ENCODE data around the gene LEMD1.

- TF ChIP-seq CTCF (IDR thresholded peaks at IDR 0.05) (no peak), POLR2AphosphoS5 (IDR thresholded peaks at IDR 0.05; ENCODE audit: insufficient read depth in 1 of 2, low read depth in 1 of 2) (no peak), POLR2A (IDR thresholded peaks at IDR 0.05) (no peak)
These were observed 29.3 kb upstream of the LEMD1 start for GRCh38 chr1:205451202-205451601.

Data from vagina (tissue), 2 donors.